NB4 (cell line): ENCODE results near the gene VEPH1.

Source experiments
- DNase-seq: peaks from one replicate; pipeline ENCODE4 v3.0.0; 2010; ENCODE audit warnings: low read depth
- H3K4me3 ChIP-seq: one replicate; pipeline ENCODE4 v1.5.1; 2011; ENCODE audit warnings: mild to moderate bottlenecking, low read depth, low read length, moderate library complexity
- MYC ChIP-seq: IDR thresholded peaks from 2 replicates; pipeline ENCODE4 v1.6.1; 2011; ENCODE audit warnings: low read depth, low read length

The VEPH1 gene

GRCh38 chr3:157219215-157219614 is 284.0 kb downstream of the VEPH1 start:
- H3K4me3 ChIP-seq: no peak overlapping the region
- TF ChIP-seq MYC: no peak
- no peak for DNase-seq
